Pancreas (tissue), 10 donors: Measurements from ENCODE around the gene GLS. TPM values are rescaled to one million over a fixed set of nuclear protein-coding genes. Genes with fewer than 3 reads are reported as not detected.

Experiments used
- ATAC-seq, 4 donors: fragments of 200-7000 bp; cut with Tn5 transposase; one replicate each; pipeline versions ENCODE4 v1.8.0 to v1.9.1; 2020; ENCODE audit warnings: mild to moderate bottlenecking in 4 of 4, moderate library complexity in 4 of 4
- DNase-seq, 6 donors: peaks; one replicate each; pipeline ENCODE4 v3.0.0-alpha.2; 2020
- FAIRE-seq: peaks from 2 replicates; lab custom pipeline; 2012; peaks lifted over from hg19 to GRCh38; lab: Jason Lieb, UNC
- H3K27ac ChIP-seq, 4 donors: fragments of 200-600 bp; sonication (generic); 1 replicate in 3 of 4; 2 replicates in 1 of 4; pipeline versions ENCODE4 v1.5.0 to v1.8.0; 2020
- H3K27me3 ChIP-seq, 4 donors: fragments of 200-600 bp; one replicate each; pipeline ENCODE4 v1.8.0; 2021
- H3K36me3 ChIP-seq, 3 donors: fragments of 200-600 bp; sonication (generic) in 1 of 3; one replicate each; pipeline versions ENCODE4 v1.5.0 to v1.8.0; 2020 to 2021
- H3K4me1 ChIP-seq, 3 donors: fragments of 200-600 bp; one replicate each; pipeline ENCODE4 v1.8.0; 2021
- H3K4me3 ChIP-seq, 4 donors: fragments of 200-600 bp; sonication (generic) in 2 of 4; one replicate each; pipeline versions ENCODE4 v1.5.0 to v1.8.0; 2020 to 2021
- H3K9me3 ChIP-seq, 4 donors: fragments of 200-600 bp; one replicate each; pipeline ENCODE4 v1.8.0; 2021
- WGBS, 2 donors: extraction: QIAGEN DNeasy Blood & Tissue Kit; methylation state at CpG; one replicate each; pipeline ENCODE4 v1.1.7; 2013; 5-methylcytosine and 5-hydroxymethylcytosine counted together
- intact Hi-C, 3 donors: fragments of 100-400 bp; cut with DNase I; formaldehyde crosslinking; loops; one replicate each; pipeline versions ENCODE4 v1.11.1 to v1.14.2; 2022
- polyA plus RNA-seq, 2 donors: library from polyadenylated mRNA; stranded (reverse); fragments of 200-250 nt; gene quantifications; one replicate each; pipeline ENCODE4 v1.2.3, GENCODE V29; 2013
- total RNA-seq, 6 donors: library from RNA; stranded (reverse); fragmentation: NEBNext Ultra II Directional in 4 of 6; extraction: Animal tissue kit (Norgen Biotek cat#: 25700) in 4 of 6; gene quantifications; one replicate each; pipeline versions ENCODE4 v1.2.1 to v1.2.4, GENCODE V29; 2021 to 2023
- TF ChIP-seq, protein P1 (sequence below), 4 donors: fragments of 200-600 bp; sonication (generic) in 3 of 4; IDR thresholded peaks; one replicate each; pipeline versions ENCODE4 v1.5.0 to v1.8.0; 2021; ENCODE audit warnings: antibody characterized with exemption in 4 of 4
- donor health status: healthy with polysubstance abuse.
- donor health status: DM: no; HTN: no; CAD: no; lungs with moderate emphysema.
- donor health status: DM: no; HTN: no; CAD: no.
- donor health status: control.
- donor health status: control.
- donor health status: Bipolar disorder and iron deficiency.
- donor health status: DM: yes; HTN: yes; CAD: no.
- donor health status: DM: no; HTN: no; CAD: no.
- donor health status: DM: no; HTN: no; CAD: no.
- donor health status: DM: yes; HTN: yes; CAD: no.

The GLS gene
- total and polyA plus RNA-seq, 8 donors, result 20.5 to 84.4 (median 51.6) TPM

DNA sequence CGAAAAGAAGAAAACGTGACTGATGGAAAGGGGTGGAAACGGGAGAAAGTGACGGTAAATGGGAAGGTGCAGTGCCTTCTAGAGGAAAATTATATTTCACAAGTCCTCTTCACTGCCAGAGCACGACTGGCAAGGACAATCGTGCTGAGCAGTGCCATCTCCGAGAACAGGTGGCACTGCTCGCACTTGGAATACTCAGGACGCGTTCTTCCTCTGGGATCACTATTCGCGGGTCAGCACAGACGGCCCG, 133.0 kb downstream of the GLS start:
- no peaks in the 10 kb centered on the region for H3K9me3 ChIP-seq
- TF ChIP-seq, protein P1, sequence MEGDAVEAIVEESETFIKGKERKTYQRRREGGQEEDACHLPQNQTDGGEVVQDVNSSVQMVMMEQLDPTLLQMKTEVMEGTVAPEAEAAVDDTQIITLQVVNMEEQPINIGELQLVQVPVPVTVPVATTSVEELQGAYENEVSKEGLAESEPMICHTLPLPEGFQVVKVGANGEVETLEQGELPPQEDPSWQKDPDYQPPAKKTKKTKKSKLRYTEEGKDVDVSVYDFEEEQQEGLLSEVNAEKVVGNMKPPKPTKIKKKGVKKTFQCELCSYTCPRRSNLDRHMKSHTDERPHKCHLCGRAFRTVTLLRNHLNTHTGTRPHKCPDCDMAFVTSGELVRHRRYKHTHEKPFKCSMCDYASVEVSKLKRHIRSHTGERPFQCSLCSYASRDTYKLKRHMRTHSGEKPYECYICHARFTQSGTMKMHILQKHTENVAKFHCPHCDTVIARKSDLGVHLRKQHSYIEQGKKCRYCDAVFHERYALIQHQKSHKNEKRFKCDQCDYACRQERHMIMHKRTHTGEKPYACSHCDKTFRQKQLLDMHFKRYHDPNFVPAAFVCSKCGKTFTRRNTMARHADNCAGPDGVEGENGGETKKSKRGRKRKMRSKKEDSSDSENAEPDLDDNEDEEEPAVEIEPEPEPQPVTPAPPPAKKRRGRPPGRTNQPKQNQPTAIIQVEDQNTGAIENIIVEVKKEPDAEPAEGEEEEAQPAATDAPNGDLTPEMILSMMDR (IDR thresholded peaks at IDR 0.05), result no peak
- H3K27me3 ChIP-seq, result no peaks in the 10 kb centered on the region
- intact Hi-C loops, result loop anchor here in 1 of 3 donors (10.0 kb wide), 1 partner anchor 159 kb away; no protein-coding TSS in a partner anchor
- no peaks in the 10 kb centered on the region for H3K36me3 ChIP-seq
- H3K4me3 ChIP-seq, result peak overlapping the region; percentile 85 to 94 (median 88)
- DNase-seq (no peak), FAIRE-seq (no peak), ATAC-seq (no peak)
- 0% methylated on average over 14 of the region's 14 CpGs for WGBS, 2 donors
- peak overlapping the region; percentile 63 to 95 (median 90) for H3K27ac ChIP-seq
- peaks cover 4 to 20% (median 6%) of the 10 kb centered on the region in 3 donors for H3K4me1 ChIP-seq

DNA sequence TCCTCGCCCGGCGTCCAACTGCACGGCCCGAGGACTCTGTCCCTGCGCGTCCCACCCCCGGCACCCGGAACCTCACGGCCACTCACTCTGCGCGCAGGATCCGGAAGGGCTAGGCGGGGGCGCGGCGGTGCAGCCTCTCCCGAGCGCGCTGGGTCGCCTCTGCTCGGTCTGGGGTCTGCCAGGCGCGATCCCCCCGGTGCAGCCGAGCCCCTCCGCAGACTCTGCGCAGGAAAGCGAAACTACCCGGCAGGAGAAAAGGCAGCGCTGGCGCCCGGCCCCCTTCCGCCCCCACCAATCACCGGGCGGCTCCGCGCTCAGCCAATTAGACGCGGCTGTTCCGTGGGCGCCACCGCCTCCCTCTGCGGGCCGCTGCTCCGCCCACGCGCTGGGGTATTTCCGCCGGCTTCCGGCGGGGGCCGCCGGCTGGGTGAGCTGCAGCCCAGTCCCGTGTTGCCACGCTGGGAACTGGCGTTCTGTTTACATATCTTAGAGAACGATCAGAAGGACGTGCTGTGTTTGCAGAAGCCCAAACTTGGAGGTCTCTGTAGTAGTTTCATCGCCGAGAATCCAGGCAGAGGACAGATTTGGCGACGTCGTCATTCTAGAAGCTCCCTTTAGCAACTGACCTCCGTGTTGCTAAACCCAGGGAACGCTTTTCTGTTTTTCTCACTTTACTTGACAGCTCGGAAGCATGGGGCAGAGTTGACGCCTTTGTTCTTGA, 133.5 kb downstream of the GLS start, which contains the start of gene STAT1:
TSS of gene STAT1 (minus strand) at position 240 of the 721 bp plus-strand sequence. CDS start 4,168 bp downstream, outside the sequence.
- TF ChIP-seq, protein P1 (IDR thresholded peaks at IDR 0.05), result peak in 1 of 4 donors; percentile 7
- FAIRE-seq, result no peak
- H3K4me1 ChIP-seq, result peaks cover 5 to 21% (median 6%) of the 10 kb centered on the region in 3 donors
- H3K27me3 ChIP-seq, result no peaks in the 10 kb centered on the region
- DNase-seq, result peak; percentile 90 to 98 (median 94)
- peak; percentile 97 to 99 (median 98) for ATAC-seq
- peak within 1 kb of the TSS; percentile 85 to 94 (median 88) for H3K4me3 ChIP-seq
- H3K27ac ChIP-seq, result peak within 1 kb of the TSS; percentile 63 to 95 (median 90)
- intact Hi-C loops, result loop anchor here in 1 of 3 donors (10.0 kb wide), 1 partner anchor 159 kb away; no protein-coding TSS in a partner anchor
- 0 to 1% methylated on average over 67 to 68 of the region's 68 CpGs for WGBS, 2 donors
- H3K36me3 ChIP-seq, result no peaks in the 10 kb centered on the region
- no peaks in the 10 kb centered on the region for H3K9me3 ChIP-seq

DNA sequence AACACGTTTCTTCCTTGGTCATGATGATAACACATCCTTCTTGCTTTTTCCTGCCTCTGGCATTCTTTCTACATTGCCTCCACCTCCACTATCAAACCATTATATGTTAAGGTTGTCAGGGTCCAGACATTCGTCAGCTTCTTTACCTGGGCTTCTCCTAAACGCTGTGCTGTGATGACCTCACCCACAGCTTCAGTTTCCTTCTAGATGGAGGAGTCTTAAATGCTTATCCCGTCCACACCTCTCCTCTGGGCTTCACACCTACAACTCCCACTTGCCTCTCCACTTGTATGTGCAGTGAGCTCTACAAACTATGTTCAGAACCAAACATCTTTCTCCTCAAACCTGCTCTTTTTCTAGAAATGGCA, 134.0 kb downstream of the GLS start:
- Histone ChIP-seq H3K36me3 (no peaks in the 10 kb centered on the region), H3K4me3 (peak overlapping the region; percentile 85 to 94 (median 88)), H3K9me3 (no peaks in the 10 kb centered on the region), H3K27ac (peak overlapping the region; percentile 63 to 95 (median 90)), H3K4me1 (peaks cover 6 to 27% (median 8%) of the 10 kb centered on the region in 3 donors), H3K27me3 (no peaks in the 10 kb centered on the region)
- intact Hi-C loops, result loop anchor here in 1 of 3 donors (10.0 kb wide), 1 partner anchor 160 kb away; no protein-coding TSS in a partner anchor
- FAIRE-seq, result no peak
- DNase-seq, result no peak
- ATAC-seq, result no peak
- 32 to 33% methylated on average over 4 of the region's 4 CpGs for WGBS, 2 donors
- TF ChIP-seq, protein P1 (IDR thresholded peaks at IDR 0.05), result no peak

Other genes starting within 250 kb of the GLS start
- gene NAB1, start 231.7 kb upstream of the GLS start, total RNA-seq, result 10 to 100 TPM in 3 of 6 donors, 1 to 10 TPM in 3; 8.4 to 23.4 (median 10.5) TPM
- 10 to 100 TPM in 1 of 2 donors, 1 to 10 TPM in 1; 7.2 to 13.4 TPM for gene NAB1, start 231.7 kb upstream of the GLS start, polyA plus RNA-seq
- 10 to 100 TPM; 16.5 to 51.8 (median 28.6) TPM for gene STAT1, start 133.3 kb downstream of the GLS start, total RNA-seq
- 10 to 100 TPM in 1 of 2 donors, 1 to 10 TPM in 1; 8.2 to 18.2 TPM for gene STAT1, start 133.3 kb downstream of the GLS start, polyA plus RNA-seq